ENCODE measurements around the gene DLGAP1.
A peak's percentile ranks its signal among the peaks of the same experiment; 100 is the strongest.

Gene DLGAP1

DNA sequence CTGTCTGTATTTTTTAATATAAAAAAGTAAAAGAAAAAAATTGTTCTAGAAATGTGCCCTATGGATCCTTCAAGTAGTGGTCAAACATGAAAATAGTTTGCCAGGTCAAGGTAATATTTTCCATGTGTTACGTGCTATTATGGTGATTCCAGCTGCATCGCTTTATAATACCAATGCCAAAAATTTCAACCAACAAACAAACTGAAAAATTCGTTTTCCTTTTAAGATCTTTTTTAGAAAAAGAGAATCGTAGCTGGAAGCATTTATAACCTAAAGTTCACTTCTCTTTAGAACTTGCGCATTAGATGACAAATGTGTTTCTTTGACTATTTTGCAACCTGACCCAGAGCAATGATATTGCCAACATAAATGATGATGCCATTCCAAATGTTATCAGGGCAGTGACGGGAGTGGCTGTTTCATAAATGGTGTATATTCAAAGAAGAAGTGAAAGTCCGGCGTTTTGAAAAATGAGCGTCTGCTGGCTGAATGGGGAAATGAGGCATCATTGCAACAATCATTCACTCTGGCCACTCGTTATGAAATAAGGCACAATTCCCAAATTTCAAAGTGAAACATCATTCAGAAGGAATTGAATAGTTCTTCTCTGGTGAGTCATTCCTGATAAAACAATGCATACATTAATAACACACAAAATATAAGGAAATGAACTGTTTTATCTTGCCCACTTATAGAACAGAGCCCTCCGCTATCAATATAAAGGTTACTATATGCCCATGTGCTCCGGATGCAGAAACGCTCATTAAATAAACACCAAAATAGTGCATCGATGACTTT, 707.7 kb downstream of the DLGAP1 start:
- DNase-seq: no peak

DNA sequence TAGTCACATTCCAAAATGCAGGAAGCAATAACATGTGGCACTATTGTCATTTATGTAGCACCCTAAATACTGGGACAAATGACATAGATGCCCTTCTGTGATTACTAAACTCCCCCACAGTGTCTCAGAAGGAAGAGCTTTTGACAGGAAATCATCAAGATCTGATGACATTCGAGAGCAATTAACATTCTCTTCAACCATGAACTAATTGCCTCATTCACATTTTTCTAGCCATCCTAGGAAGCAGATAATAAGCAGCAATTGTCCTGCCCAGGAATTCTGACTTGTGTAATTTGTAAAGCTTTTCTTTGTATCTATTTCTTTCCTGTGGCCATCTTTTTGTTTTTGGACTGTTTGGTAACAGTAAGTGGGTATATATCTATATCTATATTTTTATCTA, 712.6 kb downstream of the DLGAP1 start:
- no peak for DNase-seq

DNA sequence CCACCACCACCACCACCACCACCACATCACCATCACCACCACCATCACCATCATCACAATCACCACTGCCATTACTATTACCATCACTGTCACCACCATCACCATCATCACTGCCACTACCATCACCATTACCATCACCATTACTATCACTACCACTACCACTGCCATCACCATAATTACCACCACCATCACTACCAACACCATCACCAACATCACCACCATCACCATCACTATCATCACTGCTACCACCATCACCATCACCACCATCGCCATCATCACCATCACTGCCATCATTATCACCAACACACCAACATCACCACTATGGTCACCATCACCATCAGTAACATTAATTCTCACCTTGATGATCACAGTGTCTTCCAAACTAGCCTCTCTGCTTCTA, 713.8 kb downstream of the DLGAP1 start:
- DNase-seq: no peak

DNA sequence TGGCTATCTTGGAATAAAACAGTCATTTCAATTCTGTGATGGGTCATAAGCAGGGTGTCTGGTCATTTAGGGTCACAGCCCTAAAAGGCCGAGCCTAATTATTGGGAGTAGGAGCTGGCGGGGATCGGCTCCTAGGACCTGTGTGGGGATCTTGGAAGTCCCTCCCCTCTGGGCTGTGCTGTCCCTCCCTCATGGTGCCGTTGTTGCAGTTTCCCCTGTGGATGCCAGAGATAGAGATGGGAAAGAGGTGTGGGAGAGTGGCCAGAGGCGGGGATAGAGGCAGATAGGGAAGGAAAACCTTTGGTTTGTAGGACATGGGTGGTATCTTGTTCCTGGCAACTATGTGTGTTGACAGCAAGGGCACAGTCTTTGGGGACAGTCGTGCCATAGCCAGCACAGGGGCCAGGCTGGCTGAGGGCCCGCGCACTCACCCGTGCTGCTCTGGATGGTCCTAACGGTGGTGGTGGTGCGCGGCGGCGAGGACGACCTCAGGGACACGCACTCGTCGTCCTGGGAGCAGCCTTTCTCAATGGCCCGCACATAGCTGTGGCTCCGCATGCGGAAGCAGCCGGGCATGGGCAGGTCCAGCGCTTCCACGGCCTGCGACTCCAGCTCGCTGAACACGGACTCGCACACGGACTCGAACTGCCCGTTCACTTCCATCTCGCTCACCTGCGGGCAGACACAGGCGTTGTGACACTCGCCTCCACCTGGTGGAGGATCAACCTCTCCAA, 726.2 kb downstream of the DLGAP1 start:
- no peak for DNase-seq

DNA sequence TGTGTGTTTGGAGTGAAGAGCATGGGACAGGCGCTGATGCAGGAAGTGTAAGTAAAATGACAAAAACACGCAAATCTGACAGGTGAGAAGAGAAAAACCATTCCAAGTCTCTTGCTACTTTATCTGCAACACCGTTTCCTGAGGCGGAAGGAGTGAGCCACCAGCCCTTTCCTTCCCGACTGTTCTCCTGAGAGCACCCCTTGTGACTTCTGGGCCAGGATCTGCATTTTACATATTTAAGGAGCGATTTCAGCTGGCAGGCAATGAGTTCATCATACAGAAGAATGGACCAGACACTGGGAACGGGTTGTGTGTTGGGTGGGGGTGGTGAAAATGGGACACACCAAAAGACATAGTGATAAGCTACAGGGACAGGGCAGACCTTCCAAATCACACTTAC, 727.8 kb downstream of the DLGAP1 start:
- no peak for DNase-seq

DNA sequence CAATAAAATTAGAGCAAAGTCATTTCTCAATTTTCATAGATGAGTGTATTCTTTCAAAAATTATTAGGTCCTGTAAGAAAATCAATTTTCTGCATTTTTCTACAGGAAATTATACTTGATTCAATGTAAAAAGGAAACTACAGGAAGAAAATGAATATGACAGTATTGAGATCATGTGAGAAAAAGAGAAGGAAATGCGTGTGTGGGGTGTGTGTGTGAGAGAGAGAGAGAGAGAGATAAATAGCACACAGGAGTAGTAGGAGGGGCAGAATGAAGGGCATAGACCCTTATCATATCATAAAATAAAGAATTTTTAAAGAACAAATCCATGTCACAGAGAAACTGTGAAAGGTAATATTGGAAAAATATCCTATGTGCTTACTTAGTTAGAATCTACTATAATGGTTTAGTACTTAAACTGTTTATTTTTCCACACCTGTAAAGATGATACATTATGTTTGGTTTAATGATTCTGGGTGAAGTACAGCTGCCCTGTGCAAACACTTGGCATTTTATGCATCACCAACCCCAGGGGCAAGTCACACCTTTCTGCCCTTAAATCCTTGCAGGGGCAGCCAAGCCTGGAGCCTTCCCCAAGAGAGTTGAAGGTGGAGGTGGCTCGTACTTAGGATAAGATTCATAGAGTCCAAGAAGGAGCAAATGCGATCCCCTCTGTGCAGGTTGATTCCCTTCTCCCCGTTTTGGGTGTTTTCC, 728.7 kb downstream of the DLGAP1 start:
- peak; percentile 62 for DNase-seq

DNA sequence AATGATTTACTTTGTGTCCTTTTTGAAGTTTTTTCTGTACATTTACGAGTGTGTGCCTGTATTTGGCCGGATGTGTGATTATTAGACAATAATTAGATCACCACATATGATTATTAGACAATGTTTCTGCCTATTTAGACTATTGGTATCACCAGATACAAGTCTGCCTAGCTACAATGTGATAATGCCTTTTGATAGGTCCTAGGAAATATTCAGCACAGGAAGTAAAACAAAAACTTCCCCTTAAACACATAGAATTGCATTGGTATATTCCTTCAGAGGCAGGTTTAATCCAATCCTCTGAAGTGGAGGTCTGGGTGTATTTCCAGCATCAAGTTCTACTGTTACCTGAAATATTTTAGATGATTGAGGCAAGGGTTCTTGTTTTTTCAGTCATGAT, 730.0 kb downstream of the DLGAP1 start:
- no peak for DNase-seq

DNA sequence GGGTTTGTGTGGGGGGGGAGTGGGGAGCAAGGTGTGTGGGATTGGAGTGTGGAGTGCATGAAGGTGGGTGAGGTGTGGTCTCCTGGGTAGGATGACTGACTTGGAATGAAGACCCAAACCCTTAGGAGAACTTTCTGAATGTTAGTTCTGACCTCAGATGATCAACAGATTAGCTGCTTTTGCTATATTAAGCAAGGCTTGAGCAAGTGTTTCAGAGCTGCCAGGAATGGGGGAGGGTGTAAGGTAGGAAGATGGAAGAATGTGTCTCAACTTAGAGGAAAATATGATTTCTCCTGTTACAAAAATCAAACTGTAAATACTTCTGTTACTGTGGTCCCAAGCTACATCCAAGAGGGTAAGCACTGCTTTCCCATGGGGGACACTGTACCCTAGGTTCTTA, 731.6 kb downstream of the DLGAP1 start:
- no peak for DNase-seq

DNA sequence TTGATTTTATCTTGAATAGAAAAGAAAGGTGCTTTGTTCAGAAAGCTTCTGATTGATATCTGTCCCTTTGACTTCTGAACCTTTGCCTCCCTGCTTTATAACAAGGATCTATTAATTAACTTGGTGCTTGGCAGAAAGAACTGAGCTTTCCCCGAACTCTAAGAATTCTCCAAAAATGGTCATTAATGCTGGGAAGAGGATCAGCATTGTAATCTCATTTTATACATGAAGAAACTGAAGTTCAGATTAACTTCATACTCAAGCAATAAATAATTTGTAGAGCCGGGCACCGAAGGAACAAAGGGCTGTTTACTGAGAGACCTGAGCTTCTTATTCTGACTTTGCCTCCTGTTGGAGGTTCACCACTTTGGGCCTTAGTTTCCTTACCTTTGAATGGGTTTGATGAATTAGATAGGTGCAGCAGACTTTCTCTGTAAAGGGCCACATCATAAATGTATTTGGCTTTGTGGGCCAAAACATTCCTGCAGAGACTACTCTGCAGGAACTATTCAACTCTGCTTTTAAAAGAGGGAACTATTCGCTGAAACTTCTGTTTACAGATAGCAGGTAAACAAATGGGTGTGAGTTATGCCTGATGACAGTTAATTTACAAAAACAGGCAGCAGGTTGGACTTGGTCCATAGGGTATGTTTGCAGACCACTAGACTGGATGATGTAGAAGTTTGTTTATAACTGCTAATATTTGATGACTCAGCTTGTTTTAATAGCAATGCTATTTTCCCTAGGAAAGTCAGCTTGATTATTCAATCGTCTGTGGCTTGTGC, 732.3 kb downstream of the DLGAP1 start:
- DNase-seq: no peak

DNA sequence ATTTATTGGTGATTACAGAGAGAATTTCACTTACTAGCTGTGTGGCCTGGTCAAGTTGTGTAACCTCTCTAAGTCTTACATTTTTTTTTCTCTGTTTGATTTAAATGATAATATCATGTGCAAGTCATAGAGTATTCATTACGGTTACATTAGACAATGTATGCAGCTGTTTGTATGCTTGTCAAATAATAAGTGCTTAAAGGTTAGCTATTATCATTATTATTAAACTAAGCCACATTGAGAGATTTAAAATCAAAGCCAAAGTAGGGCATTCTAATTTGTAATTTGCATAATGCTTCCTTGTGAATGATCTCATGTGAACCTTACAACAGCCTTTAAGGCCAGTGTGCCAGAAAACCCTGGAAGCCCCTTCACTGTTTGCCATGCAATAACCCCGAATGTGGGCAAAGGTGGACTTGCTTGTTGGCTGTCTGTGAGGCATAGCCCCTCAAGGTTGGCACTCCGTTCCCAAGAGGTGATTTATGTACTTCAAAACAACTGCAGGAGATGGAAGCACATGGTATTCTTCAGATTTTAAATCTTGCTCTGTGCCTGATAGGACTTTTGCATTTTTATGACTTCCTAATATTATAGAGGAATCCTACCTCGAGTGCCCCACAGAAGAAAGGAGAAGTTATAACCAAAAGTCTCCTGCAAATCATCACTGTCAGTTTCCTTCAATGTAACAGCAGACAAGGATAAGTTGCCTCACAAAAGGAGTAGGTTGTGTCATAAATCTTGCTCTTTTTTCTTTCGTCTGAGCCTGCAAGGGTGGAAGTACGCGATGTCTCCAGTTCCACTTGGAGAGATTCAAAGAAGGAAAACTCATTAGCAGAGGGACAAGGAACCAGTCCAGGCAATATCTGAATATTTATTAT, 733.1 kb downstream of the DLGAP1 start:
- no peak for DNase-seq

DNA sequence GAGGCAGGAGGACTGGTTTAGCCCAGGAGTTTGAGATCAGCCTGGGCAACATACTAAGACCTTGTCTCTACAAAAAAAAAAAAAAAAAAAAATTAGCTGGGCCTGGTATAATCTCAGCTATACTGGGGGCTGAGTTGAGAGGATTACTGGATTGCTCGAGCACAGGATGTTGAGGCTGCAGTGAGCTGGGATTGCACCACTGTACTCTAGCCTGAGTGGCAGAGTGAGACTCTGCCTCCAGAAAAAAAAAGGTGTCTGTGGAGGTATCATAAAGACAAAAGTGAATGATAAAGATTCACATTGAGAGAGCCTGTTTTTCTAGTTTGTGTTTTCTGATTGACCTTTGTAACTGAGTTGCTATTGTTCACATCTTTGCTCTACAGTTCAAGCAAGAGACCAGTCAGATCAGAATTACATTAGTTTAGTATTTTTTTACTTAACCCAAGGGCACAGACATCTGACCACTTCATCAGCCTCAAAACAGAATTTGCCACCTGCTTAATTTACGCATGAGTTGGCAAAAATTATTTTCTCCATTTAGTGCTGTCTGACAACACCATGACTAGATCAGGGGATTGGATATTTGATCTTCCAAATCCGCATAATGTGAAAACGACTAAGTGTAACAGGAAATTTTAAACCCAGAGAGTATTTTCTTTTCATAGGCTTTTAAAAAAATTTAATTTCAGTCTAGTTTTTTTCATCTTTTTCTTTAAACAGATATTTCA, 734.1 kb downstream of the DLGAP1 start:
- no peak for DNase-seq

DNA sequence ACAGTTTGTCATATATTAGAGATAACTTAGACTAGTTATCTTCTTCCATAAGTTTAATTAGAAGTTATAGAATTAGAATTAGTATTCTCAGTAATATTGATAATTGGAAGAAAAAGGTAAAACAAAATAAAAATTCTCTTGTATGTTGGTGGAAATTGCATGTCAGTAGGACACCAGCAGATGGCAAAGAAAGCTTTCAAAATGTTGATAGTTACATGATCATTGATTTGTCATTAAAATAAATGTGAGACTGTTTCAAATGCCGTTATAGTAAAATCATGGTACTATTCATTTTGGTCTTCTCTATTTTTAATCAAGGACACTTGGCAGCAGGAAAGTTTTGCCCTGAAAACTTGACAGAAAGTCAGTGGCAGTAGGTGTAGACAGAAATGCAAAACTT, 734.9 kb downstream of the DLGAP1 start:
- DNase-seq: no peak

DNA sequence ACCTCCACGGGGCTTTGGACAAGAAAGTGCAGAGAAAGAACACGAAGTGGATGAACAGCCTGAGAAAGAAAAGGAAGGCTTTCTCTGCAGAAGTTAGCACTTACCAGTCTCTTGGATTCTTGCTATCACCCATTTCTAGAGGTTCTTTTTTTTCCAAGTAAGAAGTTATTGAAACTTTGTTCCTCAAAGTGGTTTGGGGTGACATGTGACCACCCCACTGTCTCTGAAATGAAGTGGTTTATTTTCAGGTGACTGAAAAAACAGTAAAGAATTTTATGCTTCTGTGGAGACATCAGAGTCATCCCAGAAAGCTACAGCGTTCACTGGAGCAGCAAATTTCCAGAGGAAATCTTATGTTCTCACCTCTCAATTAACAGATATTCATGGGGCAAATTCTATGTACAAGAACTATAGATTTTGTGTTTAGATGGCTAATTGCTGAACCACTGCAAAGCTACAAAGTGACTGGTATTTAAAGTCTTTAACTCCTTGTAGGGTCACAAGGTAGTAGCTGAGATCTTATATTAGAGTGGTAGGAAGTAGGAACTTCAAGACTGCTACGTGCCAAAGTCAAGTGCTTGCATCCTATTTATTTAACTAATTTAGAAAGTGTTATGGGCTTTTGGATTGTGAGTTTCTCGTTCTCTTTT, 737.6 kb downstream of the DLGAP1 start:
- DNase-seq: no peak

DNA sequence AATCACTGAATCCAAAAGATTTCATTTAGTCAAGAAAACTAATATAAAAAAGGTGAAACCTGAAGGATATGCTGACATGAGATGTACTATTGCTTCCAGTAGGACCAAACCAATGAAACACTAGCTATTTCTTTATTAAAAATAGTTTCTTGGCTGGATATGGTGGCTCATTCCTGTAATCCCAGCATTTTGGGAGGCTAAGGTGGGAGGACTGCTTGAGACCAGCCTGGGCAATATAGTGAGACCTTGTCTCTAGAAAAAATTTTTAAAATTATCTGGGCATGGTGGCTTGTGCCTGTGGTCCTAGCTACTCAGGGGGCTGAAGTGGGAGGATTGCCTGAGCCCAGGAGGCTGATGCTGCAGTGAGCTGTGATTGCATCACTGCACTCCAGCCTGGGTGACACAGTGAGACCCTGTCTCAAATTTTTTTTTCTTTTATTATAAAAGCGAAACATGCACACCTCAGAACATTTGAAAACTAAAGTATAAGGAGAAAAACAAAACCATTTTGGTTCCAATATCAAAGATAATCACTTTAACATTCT, 738.9 kb downstream of the DLGAP1 start:
- no peak for DNase-seq

DNA sequence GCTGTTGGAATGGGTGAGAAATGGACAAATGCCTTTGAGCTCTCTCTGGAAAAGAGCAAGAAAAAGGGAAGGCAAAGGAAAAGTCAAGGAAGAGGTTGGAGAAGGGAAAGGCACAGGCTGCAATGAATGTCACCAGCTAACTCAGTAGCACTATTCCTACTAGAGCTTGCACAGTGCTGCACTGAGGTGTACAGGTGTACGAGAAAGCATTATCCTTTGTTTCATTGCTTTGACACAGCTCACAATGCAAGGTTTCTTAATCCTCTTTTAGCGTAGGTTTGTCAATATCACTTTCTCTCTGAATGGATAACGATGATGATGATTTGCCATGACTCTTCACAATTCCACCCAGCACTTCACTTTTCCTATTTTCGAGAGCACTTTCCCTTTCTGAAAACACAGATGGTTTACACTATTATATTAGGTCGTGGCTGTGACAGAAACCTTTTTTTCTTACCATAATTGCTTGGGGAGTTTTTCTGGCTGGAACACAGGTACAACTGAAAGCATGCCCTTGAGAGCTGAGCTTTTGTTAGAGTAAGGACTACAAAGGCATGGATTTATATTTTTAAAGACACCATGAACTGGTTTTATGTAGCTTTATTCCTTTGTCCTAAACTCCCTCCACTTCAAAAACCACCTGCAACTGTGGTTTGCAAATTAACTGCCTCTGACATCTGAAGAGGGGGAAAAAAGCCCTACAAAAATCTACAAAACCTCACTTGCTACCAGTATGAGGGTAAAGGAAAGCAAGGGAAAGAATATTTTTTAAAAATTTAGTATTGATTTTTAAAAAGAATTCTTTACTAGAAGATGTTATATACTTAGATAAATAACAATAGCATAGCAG, 739.7 kb downstream of the DLGAP1 start:
- DNase-seq: peak; percentile 93

DNA sequence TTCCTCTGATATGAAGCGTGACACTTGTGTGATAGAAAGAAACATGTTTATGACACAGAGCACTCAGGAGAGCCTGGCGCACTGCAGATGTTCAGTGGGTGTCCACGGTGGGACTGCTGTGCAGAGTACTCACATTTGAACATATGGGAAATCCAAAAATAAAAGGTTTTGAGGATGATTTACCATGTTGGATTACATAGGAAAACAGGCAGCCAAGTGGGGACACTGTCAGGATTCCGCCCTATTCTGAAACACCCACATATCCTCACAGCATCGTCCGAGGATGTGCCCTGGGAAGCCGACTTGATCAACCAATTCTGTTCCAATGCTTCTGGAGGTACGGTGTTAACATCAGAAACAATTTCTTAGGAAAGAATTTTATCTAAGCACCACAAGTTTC, 741.4 kb downstream of the DLGAP1 start:
- DNase-seq: no peak

DNA sequence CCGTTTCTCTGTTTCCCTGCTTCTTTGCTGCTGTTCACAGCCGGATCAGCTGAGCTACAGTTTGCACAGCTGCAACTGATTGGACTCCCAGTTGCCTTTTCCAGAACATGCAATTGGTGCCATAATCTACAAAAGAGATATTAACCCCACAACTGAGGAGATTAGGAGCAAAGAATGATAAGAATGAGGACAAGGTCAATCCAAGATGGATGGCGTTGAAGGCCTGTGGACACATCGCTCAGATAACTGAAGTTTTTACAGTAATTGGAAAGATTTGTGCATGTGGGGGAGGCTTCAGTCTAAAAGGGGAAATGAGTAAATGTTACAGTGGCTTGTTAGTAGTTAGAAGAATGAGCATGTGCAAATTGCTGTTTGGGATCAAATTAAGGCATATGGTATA, 741.9 kb downstream of the DLGAP1 start:
- no peak for DNase-seq

DNA sequence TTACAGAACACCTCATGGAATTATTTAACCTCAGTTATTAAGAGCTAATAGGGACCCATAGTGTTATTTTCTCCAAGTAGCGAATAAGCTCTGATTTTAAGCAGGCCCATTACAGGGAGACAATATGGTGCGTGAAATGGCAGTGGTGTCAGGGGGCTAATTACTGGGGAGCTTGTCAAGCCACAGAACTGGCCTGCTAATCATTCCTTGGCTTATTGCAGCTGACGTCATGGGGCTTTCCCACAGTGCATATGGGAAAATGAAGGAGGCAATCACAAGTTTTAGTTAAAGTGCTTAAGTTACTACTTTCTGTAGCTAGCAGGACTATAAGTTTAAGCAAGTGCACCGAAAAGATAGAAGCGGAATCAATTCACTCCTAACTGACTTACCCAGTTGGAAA, 742.6 kb downstream of the DLGAP1 start:
- DNase-seq: no peak

DNA sequence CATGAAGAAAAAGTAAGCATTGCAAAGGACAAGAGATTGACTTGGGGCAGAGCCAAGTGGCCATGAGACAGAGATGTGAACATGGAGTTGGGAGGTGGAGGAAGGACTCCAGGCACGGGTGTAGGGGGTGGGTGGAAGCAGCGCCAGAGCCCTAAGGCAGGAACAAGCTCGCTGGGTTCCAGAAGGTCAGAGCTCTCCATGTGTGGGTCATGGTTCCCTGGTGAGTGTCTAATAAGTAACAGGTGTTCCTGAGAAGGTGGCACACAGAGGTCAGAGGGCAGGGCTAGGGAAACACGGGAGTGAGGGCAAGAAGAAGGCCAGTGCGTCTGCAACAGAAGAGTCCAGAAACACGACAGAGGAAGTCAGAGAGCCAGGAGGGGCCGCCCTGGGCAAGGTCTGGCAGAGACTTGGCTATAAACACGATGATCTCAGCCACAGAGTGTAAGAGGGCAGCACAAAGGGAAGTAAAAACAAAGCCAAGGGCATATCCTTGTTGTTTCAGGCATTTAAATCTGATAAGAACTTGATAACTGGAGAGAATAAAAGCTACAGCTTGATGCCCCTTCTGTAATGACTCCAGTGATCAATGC, 744.3 kb downstream of the DLGAP1 start:
- no peak for DNase-seq
